HG03575 (cell line): Measurements from ENCODE around the gene DNAH10.

Experiments used
- ATAC-seq: cut with Tn5 transposase; IDR thresholded peaks from one replicate; pipeline ENCODE4 v1.9.1; 2021; ENCODE audit not compliant: unreplicated experiment, insufficient number of reproducible peaks, low FRiP score; ENCODE audit errors: extremely low read depth

DNAH10 gene

GRCh38 chr12:123950476-123951349 lies 188.6 kb downstream of the DNAH10 start:
- no peak for ATAC-seq

DNA sequence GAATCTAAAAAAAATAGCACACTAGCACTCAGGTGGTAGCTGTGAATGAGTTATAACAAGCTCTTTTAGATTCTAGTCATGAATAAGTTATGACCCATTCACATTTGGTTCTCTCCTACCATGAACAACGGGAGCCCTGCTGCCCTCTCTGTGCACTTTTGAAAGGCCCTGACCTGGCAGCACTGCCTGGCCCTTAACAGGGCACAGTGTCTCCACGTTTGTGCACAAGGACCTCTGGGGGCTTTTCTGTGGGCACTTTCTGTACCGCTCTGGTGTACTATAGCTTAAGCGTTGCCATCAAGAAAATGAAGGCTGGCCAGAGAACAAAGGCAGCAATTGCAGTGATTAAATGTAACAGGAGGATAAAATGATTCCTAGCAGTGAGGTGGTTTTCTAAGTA lies 189.4 kb downstream of the DNAH10 start:
- ATAC-seq: no peak

GRCh38 chr12:123952037-123952436 lies 189.9 kb downstream of the DNAH10 start:
- ATAC-seq: no peak

DNA sequence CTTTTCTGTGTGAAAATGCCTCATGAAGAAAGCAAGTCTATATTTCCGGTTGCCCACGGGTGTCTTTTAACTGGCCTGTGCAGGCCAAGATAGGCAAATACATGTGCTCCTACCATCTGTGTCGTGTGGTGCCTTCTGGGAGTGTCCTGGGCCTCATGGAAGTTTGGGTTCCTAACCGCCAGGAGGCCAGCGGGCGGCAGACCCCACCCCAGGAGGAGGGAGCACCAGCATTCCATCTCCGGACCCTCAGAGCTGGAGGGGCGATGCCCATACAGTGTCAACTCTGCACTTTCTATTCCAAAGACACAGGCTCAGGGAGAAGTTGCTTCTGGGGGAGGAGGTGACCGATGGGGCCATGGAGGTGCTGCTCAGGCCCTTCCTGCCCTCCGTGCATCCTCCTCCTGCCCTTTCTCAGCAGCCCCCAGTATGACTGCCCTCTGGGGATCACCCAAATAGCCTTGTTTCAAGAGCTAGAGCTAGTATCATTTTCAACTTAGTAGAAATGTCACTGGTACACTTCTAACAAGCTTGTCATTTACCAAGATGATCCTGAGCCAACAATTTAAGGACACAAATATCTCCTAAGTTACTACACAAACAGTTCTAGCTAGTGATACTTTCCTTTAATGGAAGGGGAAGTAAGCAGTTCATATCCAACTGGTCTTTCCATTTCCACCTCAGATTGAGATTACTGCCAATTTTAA lies 192.7 kb downstream of the DNAH10 start:
- ATAC-seq: no peak

GRCh38 chr12:123956249-123956648 lies 194.1 kb downstream of the DNAH10 start:
- ATAC-seq: no peak

- ATAC-seq: no peak
Measured at GRCh38 chr12:123957196-123957595, 195.1 kb downstream of the DNAH10 start.

DNA sequence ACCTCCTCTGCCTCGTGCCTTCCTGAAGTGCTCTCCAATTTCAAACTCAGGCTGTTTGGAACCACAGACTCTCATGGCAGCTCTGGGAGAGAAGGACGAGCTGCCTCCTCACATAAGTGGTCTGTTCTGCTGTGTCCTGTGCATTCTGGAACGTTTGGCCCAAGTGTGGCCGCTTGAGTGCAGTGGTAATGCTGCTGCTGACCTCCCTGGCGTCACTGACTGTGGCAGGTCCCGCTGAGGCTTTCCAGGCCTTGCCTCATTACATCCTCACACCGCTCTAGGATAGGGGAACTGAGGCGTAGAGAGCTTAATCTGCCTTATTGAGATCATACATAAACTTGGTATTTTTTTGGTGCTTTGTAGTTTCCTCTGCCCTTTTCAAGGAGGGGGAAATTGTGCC lies 196.4 kb downstream of the DNAH10 start:
- no peak for ATAC-seq

GRCh38 chr12:123958876-123959275 lies 196.8 kb downstream of the DNAH10 start:
- ATAC-seq: no peak

GRCh38 chr12:123960029-123960735 lies 198.1 kb downstream of the DNAH10 start:
- ATAC-seq: no peak

DNA sequence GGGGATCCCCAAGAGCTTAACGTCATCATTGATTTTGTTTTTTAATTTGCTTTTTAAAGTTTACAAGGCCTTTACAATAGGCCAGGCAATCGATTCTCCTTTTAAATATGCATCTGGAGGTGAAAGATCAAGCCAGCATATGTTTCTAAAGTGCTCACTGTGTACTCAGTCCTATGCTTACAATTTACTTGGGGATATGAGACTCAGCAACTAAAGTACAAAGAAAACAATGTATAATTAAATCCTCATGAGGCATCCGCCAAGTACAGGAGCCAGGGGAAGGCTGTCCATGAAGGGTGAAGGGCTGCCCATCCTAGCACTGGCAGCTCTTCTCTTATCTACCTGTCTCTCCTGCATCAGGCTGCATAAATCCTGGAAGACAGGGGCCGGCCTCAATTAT lies 198.8 kb downstream of the DNAH10 start:
- ATAC-seq: no peak

- ATAC-seq: no peak
Measured at GRCh38 chr12:123961585-123962345, 199.7 kb downstream of the DNAH10 start.

DNA sequence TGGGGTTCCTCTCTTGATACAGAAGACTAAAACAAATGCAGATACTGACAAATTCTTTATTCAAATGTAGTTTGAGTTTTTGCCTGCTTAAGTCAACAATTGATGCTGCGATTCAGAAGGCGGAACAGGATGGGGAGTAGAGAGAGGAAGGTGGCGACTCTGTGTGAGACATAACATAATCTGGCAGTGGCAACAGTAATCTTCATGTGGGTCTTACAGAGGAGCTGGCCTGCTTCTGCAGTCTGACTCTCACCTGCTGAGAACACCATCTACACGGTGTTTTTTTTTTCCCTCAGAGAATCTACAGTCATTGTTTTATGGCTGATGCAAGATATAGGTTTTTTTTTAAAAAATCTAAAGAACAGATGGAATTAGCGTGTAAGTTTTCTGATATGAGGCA lies 200.4 kb downstream of the DNAH10 start:
- no peak for ATAC-seq

GRCh38 chr12:123963821-123964220 lies 201.7 kb downstream of the DNAH10 start:
- no peak for ATAC-seq

- no peak for ATAC-seq
Measured at GRCh38 chr12:123965382-123965781, 203.3 kb downstream of the DNAH10 start.

- no peak for ATAC-seq
Measured at GRCh38 chr12:123966596-123966995, 204.5 kb downstream of the DNAH10 start.

DNA sequence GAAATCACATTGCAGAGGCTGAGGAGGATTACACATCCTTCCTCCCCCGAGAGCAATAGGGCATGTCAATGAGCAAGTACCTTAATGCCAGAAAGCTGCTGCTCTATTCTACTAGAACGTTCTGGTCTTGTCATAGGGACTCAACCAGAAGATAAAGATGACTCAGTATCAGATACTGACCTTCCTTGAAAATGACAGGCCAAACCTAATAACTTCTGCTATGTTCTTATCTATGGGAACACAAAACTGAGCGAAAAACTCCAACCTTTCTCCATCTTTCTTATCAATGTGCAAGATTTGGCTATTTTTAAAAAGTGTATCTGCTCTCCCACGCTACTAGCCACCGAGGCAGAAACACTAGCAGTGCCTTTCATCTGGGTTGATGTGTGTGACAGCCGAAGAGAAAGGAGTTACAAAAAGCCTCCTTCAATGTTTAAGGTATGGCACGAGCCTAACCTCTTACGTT lies 205.1 kb downstream of the DNAH10 start:
- no peak for ATAC-seq

DNA sequence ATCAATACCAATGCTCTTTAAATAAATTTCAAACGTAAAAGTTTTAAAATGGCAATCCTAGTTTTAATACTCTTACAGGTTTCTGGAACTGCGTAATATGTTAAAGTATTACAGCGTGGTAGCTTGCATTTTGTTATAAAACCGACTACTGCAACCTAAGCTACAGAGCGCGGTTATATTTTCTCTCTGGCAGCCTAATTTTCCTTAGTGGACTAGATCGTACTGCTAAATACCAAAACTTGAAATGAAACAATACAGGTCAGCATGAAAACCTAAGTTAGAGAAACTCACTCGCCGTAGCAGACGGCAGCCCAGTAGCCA lies 209.3 kb downstream of the DNAH10 start:
- ATAC-seq: no peak

DNA sequence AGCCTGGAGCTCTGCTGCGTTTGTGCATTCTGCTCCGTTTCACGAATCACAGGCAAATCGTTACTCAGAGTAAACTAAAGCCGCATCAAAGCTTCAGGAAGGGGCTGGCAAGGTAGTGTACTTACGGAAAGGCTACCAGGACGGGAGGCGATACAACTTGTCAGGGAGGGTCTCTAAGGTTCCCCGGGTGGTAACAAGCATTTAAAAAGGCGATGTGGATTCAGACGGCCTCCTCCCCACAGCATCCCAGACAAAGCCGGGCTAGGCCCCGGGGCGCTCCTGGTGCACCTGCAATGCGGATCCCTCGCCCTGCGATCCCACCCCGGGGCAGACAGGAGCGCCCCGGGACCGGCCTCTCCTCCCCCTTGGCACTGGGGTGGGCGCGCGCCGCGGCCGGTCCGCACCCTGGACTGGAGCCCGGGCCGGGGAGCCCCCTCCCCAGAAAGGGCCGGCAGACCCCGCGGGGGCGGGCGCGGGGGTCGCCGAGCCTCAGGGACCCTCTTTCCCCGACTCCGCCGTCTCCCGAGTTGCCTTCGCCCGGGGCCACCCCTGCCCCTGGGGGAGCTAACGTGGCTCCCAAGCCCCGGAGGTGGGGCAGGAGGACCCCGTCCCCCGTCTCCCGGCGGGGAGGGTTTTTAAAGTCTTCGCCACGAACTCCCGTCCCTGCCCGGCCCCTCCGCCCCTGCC lies 209.8 kb downstream of the DNAH10 start:
- ATAC-seq: no peak
